IMR-90 (cell line): ENCODE results near the gene PDS5A.

ENCODE experiments used
- MXI1 ChIP-seq: IDR thresholded peaks from 2 replicates; pipeline ENCODE4 v1.6.1; 2012; ENCODE audit warnings: low read depth, mild to moderate bottlenecking, low read length, moderate library complexity, borderline replicate concordance
- POLR2A ChIP-seq: IDR thresholded peaks from 2 replicates; pipeline ENCODE4 v1.6.1; 2012; ENCODE audit warnings: mild to moderate bottlenecking, low read depth, low read length
- RAD21 ChIP-seq: IDR thresholded peaks from 2 replicates; pipeline ENCODE4 v1.6.1; 2012; ENCODE audit warnings: low read length, improper control_type of control experiment
- RFX5 ChIP-seq: IDR thresholded peaks from 2 replicates; pipeline ENCODE4 v1.8.0; 2012; ENCODE audit warnings: low read depth, mild to moderate bottlenecking, low read length, moderate library complexity
- USF2 ChIP-seq: fragments of 150-350 bp; IDR thresholded peaks from 2 replicates; pipeline ENCODE4 v1.6.1; 2017; ENCODE audit warnings: mild to moderate bottlenecking, antibody characterized with exemption, low read length, low read depth
- TF ChIP-seq, protein P1 (sequence below): conservative IDR thresholded peaks from 2 replicates; pipeline ENCODE4 v1.5.1; 2012; ENCODE audit warnings: mild to moderate bottlenecking, low read depth, low read length, improper control_type of control experiment

GRCh38 chr4:39961311-39961877 is 16.3 kb downstream of the PDS5A start:
- TF ChIP-seq RAD21 (no peak), MXI1 (no peak), POLR2A (no peak), USF2 (no peak), RFX5 (no peak)
- TF ChIP-seq, protein P1, sequence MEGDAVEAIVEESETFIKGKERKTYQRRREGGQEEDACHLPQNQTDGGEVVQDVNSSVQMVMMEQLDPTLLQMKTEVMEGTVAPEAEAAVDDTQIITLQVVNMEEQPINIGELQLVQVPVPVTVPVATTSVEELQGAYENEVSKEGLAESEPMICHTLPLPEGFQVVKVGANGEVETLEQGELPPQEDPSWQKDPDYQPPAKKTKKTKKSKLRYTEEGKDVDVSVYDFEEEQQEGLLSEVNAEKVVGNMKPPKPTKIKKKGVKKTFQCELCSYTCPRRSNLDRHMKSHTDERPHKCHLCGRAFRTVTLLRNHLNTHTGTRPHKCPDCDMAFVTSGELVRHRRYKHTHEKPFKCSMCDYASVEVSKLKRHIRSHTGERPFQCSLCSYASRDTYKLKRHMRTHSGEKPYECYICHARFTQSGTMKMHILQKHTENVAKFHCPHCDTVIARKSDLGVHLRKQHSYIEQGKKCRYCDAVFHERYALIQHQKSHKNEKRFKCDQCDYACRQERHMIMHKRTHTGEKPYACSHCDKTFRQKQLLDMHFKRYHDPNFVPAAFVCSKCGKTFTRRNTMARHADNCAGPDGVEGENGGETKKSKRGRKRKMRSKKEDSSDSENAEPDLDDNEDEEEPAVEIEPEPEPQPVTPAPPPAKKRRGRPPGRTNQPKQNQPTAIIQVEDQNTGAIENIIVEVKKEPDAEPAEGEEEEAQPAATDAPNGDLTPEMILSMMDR = no peak
